GM23248 (cell line): ENCODE measurements around the gene GSDME. TPM values are rescaled to one million over a fixed set of nuclear protein-coding genes. Genes with fewer than 3 reads are reported as not detected.

ENCODE experiments used
- DNase-seq: peaks from one replicate; pipeline ENCODE4 v3.0.0-alpha.2; 2015
- H2AFZ ChIP-seq: fragments of 200-600 bp; sonication (generic); 2 replicates; pipeline ENCODE4 v1.6.1; 2016; ENCODE audit warnings: antibody characterized with exemption
- H3F3A ChIP-seq: fragments of 200-600 bp; sonication (generic); 2 replicates; pipeline ENCODE4 v1.6.1; 2016; ENCODE audit warnings: mild to moderate bottlenecking, antibody characterized with exemption, mixed run types; ENCODE audit not compliant: insufficient read depth
- H3K27ac ChIP-seq: fragments of 200-600 bp; sonication (generic); 2 replicates; pipeline ENCODE4 v1.5.1; 2016; ENCODE audit warnings: mild to moderate bottlenecking
- H3K27me3 ChIP-seq: fragments of 200-600 bp; sonication (generic); replicated peaks from 2 replicates; pipeline ENCODE4 v1.6.1; 2016; ENCODE audit warnings: mild to moderate bottlenecking; ENCODE audit not compliant: insufficient read depth
- H3K36me3 ChIP-seq: fragments of 200-600 bp; sonication (generic); 2 replicates; pipeline ENCODE4 v1.6.1; 2016; ENCODE audit warnings: low read depth, mild to moderate bottlenecking
- H3K4me1 ChIP-seq: fragments of 200-600 bp; sonication (generic); 2 replicates; pipeline ENCODE4 v1.6.1; 2016; ENCODE audit warnings: mild to moderate bottlenecking; ENCODE audit not compliant: insufficient read depth
- H3K4me2 ChIP-seq: fragments of 200-600 bp; sonication (generic); one replicate; pipeline ENCODE4 v1.6.1; 2016; ENCODE audit warnings: mild to moderate bottlenecking; ENCODE audit not compliant: unreplicated experiment
- H3K4me3 ChIP-seq: fragments of 200-600 bp; sonication (generic); 2 replicates; pipeline ENCODE4 v1.5.1; 2016; ENCODE audit warnings: mild to moderate bottlenecking
- H3K79me2 ChIP-seq: fragments of 200-600 bp; sonication (generic); 2 replicates; pipeline ENCODE4 v1.6.1; 2016; ENCODE audit warnings: mild to moderate bottlenecking; ENCODE audit not compliant: insufficient read depth
- H3K9ac ChIP-seq: fragments of 200-600 bp; sonication (generic); 2 replicates; pipeline ENCODE4 v1.6.1; 2016; ENCODE audit warnings: mild to moderate bottlenecking
- H3K9me2 ChIP-seq: fragments of 200-600 bp; sonication (generic); 2 replicates; pipeline ENCODE4 v1.6.1; 2016; ENCODE audit warnings: mixed run types, mild to moderate bottlenecking, moderate library complexity; ENCODE audit not compliant: insufficient read depth
- H3K9me3 ChIP-seq: fragments of 200-600 bp; sonication (generic); one replicate; pipeline ENCODE4 v1.6.1; 2017; ENCODE audit warnings: low read depth
- H4K20me1 ChIP-seq: fragments of 200-600 bp; sonication (generic); 2 replicates; pipeline ENCODE4 v1.6.0; 2016; ENCODE audit not compliant: insufficient read depth
- EZH2 ChIP-seq: fragments of 200-600 bp; sonication (generic); IDR thresholded peaks from 2 replicates; pipeline ENCODE4 v1.6.1; 2018; ENCODE audit warnings: antibody characterized with exemption, mild to moderate bottlenecking; ENCODE audit not compliant: insufficient read depth, poor library complexity, severe bottlenecking
- EZH2phosphoT487 ChIP-seq: fragments of 200-600 bp; sonication (generic); IDR thresholded peaks from 2 replicates; pipeline ENCODE4 v1.6.1; 2018; ENCODE audit warnings: antibody characterized with exemption, moderate library complexity, mild to moderate bottlenecking, low read depth; ENCODE audit not compliant: insufficient read depth
- WGBS, 2 experiments: methylation state at CpG; one replicate each; pipeline ENCODE4 v1.1.6; 2015 to 2017; ENCODE audit warnings: low lambda C conversion rate in 2 of 2, low coverage in 1 of 2; ENCODE audit errors: missing lambda C conversion rate in 2 of 2; 5-methylcytosine and 5-hydroxymethylcytosine counted together
- in situ Hi-C: fragments of 300-500 bp; cut with MboI; formaldehyde crosslinking; loops from 2 replicates; pipeline ENCODE4 v1.15.0; 2020
- polyA plus RNA-seq: library from polyadenylated mRNA; unstranded; fragments of >200 nt; fragmentation: Nextera tagmentation; extraction: Ambion mirVana; gene quantifications from 2 replicates; pipeline ENCODE4 v1.2.1, GENCODE V29; 2016
- total RNA-seq: library from RNA; depleted of rRNA; stranded (reverse); fragments of >200 nt; shearing (Covaris generic); gene quantifications from 2 replicates; pipeline ENCODE4 v1.2.3, GENCODE V29; 2014

The GSDME gene
- total and polyA plus RNA-seq, 2 experiments from 2014 or later = 39.4 to 49.4 TPM

- Histone ChIP-seq H3K79me2 (no peaks in the 10 kb centered on the region), H3F3A (no peaks in the 10 kb centered on the region), H3K27ac (no peak overlapping the region), H3K4me1 (no peaks in the 10 kb centered on the region), H4K20me1 (no peaks in the 10 kb centered on the region), H3K9me3 (no peaks in the 10 kb centered on the region), H3K9ac (no peak overlapping the region), H3K27me3 (no peaks in the 10 kb centered on the region), H2AFZ (no peak overlapping the region), H3K4me3 (no peak overlapping the region), H3K36me3 (no peaks in the 10 kb centered on the region; the same call in 1 of the 2 replicates), H3K4me2 (no peak overlapping the region), H3K9me2 (no peaks in the 10 kb centered on the region)
- in situ Hi-C loops = no loop called here
- no peak for DNase-seq
- WGBS, 2 experiments = 95 to 100% methylated on average over 5 of the region's 5 CpGs
- no peak for TF ChIP-seq EZH2
- no peak for TF ChIP-seq EZH2phosphoT487
Observed at GRCh38 chr7:24709051-24709450, 48.2 kb downstream of the GSDME start.

- WGBS, 2 experiments = 71% methylated on average over 9 of the region's 9 CpGs
- no peaks in the 10 kb centered on the region; the same call in 1 of the 2 replicates for H3K36me3 ChIP-seq
- no peaks in the 10 kb centered on the region for H4K20me1 ChIP-seq
- H3K9ac ChIP-seq = no peak overlapping the region
- H2AFZ ChIP-seq = no peak overlapping the region
- no peaks in the 10 kb centered on the region for H3K9me3 ChIP-seq
- no peak overlapping the region for H3K27ac ChIP-seq
- TF ChIP-seq EZH2 (no peak), EZH2phosphoT487 (no peak)
- DNase-seq = no peak
- no peak overlapping the region for H3K4me2 ChIP-seq
- no peaks in the 10 kb centered on the region for H3F3A ChIP-seq
- in situ Hi-C loops = no loop called here
- H3K4me3 ChIP-seq = no peak overlapping the region
- no peaks in the 10 kb centered on the region for H3K9me2 ChIP-seq
- H3K4me1 ChIP-seq = peaks cover 7% of the 10 kb centered on the region
- H3K79me2 ChIP-seq = no peaks in the 10 kb centered on the region
- no peaks in the 10 kb centered on the region for H3K27me3 ChIP-seq
Observed at GRCh38 chr7:24707988-24708615, 49.2 kb downstream of the GSDME start.

GRCh38 chr7:24706211-24707170, 50.8 kb downstream of the GSDME start:
- Histone ChIP-seq H3K9me3 (no peaks in the 10 kb centered on the region), H3K4me1 (peaks cover 23% of the 10 kb centered on the region), H3K9ac (no peak overlapping the region), H2AFZ (no peak overlapping the region), H3K36me3 (no peaks in the 10 kb centered on the region; the same call in 1 of the 2 replicates), H4K20me1 (no peaks in the 10 kb centered on the region), H3F3A (peaks cover 11% of the 10 kb centered on the region), H3K4me2 (no peak overlapping the region), H3K9me2 (no peaks in the 10 kb centered on the region), H3K27ac (no peak overlapping the region), H3K27me3 (no peaks in the 10 kb centered on the region), H3K79me2 (no peaks in the 10 kb centered on the region), H3K4me3 (no peak overlapping the region)
- WGBS, 2 experiments = 95% methylated on average over 30 of the region's 30 CpGs
- TF ChIP-seq EZH2 (no peak), EZH2phosphoT487 (no peak)
- in situ Hi-C loops = no loop called here
- DNase-seq = no peak

GRCh38 chr7:24705461-24705954, 51.8 kb downstream of the GSDME start:
- DNase-seq = no peak
- no peak overlapping the region for H3K9ac ChIP-seq
- H3K9me3 ChIP-seq = no peaks in the 10 kb centered on the region
- no peaks in the 10 kb centered on the region for H3K79me2 ChIP-seq
- in situ Hi-C loops = no loop called here
- H3F3A ChIP-seq = peaks cover 21% of the 10 kb centered on the region
- H3K4me3 ChIP-seq = no peak overlapping the region
- H3K9me2 ChIP-seq = no peaks in the 10 kb centered on the region
- H3K27ac ChIP-seq = no peak overlapping the region
- TF ChIP-seq EZH2phosphoT487 (no peak), EZH2 (no peak)
- H4K20me1 ChIP-seq = no peaks in the 10 kb centered on the region
- peaks cover 33% of the 10 kb centered on the region for H3K4me1 ChIP-seq
- no peaks in the 10 kb centered on the region; the same call in 1 of the 2 replicates for H3K36me3 ChIP-seq
- 95 to 99% methylated on average over 5 of the region's 5 CpGs for WGBS, 2 experiments
- H2AFZ ChIP-seq = no peak overlapping the region
- no peak overlapping the region for H3K4me2 ChIP-seq
- no peaks in the 10 kb centered on the region for H3K27me3 ChIP-seq
